GM19193 (cell line): ENCODE results near the gene DMAP1.

Experiments used
- POLR2A ChIP-seq: IDR thresholded peaks from 4 replicates; pipeline ENCODE4 v1.6.1; 2011; ENCODE audit not compliant: insufficient read depth, insufficient read length; ENCODE audit errors: extremely low read depth

Gene DMAP1

GRCh38 chr1:44213222-44214112 lies at the start of gene DMAP1:
TSS of gene DMAP1 (plus strand) at chr1:44213471. CDS start at chr1:44213754, 283 bp downstream.
- peak; percentile 67 for TF ChIP-seq POLR2A

GRCh38 chr1:44168520-44169098 lies 44.7 kb upstream of the DMAP1 start:
- TF ChIP-seq POLR2A: no peak

- TF ChIP-seq POLR2A: no peak
These were observed 42.9 kb upstream of the DMAP1 start for GRCh38 chr1:44170281-44170823.

- no peak for TF ChIP-seq POLR2A
These were observed 38.6 kb upstream of the DMAP1 start for GRCh38 chr1:44174630-44175029.

DNA sequence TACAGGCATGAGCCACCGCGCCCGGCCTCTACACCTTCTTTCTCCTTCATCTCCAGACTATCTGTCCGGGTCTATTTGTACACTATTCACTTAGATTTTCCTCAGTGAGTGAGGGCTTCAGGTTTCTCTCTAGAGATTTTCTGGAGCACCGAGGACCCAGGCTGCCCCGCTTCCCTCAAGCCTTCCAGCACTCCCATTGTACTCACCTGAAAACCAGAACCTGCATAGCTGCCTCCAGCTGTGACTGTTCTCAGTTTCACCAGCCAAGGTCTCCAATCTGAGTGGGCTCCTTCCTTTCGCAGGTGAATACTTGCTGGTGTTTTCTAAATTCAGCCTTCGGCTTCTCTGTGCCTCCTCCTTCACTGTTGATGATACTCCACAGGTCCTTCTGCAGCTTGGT lies 12.9 kb upstream of the DMAP1 start:
- TF ChIP-seq POLR2A: no peak

- TF ChIP-seq POLR2A: no peak
These were observed 5.0 kb upstream of the DMAP1 start for GRCh38 chr1:44208226-44208625.

GRCh38 chr1:44210595-44210994 lies 2.7 kb upstream of the DMAP1 start:
- TF ChIP-seq POLR2A: no peak

GRCh38 chr1:44212355-44213221 lies 683 bp upstream of the DMAP1 start:
- no peak for TF ChIP-seq POLR2A

DNA sequence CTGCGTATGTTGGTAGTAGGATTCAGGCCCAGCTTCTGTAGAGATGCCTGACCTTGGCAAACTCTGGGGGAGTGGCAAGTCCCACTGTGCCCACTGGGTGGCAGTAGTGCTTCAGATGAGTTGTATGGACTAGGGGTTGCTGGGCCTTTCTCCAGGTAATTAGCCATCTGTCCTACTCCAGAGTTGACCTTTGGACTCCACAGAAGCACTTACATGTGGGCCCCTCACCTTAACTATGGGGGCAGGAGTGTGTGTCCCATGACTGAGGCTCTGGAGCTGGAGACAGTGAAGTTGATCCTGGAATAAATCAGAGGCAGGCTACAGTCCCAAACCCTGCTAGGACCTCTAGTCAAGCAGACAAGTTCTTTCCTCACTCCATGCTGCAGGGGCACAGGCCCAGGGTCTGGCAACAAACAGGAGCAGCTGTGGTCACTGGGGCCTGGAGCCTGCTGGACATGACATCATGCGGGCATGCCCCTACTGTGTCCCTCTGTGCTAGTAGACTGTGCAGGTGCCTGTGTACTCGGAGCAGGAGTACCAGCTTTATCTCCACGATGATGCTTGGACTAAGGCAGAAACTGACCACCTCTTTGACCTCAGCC lies 4.6 kb downstream of the DMAP1 start:
- no peak for TF ChIP-seq POLR2A

DNA sequence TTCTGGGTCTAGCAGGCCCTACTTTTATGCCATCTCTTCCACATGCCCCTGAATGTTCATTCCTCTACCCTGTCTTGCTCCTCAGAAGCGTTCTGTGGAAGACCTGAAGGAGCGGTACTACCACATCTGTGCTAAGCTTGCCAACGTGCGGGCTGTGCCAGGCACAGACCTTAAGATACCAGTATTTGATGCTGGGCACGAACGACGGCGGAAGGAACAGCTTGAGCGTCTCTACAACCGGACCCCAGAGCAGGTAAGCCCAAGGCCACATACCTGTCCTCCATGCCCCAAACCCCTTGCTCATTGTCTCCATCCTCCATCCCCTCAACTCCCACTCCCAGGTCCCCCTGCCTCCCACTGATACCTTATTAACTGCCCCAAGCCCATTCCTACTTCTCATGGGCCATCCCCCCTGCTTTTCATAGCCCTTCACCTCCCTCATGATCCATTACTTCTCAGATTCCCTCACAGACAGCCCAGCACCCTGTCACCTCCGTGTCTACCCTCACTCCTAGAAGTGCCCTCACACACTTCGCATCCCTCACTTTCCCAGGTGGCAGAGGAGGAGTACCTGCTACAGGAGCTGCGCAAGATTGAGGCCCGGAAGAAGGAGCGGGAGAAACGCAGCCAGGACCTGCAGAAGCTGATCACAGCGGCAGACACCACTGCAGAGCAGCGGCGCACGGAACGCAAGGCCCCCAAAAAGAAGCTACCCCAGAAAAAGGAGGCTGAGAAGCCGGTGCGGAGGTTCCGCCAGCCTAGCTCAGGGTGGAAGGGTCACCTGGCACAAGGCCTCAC lies 5.4 kb downstream of the DMAP1 start:
- no peak for TF ChIP-seq POLR2A

DNA sequence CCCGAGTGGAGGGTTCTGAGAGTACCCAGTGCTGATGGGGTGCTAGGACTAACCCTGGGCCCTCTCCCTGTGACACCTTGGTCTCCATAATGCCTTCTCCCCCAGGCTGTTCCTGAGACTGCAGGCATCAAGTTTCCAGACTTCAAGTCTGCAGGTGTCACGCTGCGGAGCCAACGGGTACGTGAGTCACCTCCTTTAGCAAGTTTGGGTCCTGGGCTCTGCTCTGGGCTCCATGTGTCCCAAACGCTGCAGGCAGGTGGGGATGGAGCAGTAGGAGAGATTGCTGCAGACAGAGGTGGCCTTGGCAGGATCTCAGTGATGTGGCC lies 6.0 kb downstream of the DMAP1 start:
- TF ChIP-seq POLR2A: no peak

- no peak for TF ChIP-seq POLR2A
These were observed 6.9 kb downstream of the DMAP1 start for GRCh38 chr1:44220001-44220751.

DNA sequence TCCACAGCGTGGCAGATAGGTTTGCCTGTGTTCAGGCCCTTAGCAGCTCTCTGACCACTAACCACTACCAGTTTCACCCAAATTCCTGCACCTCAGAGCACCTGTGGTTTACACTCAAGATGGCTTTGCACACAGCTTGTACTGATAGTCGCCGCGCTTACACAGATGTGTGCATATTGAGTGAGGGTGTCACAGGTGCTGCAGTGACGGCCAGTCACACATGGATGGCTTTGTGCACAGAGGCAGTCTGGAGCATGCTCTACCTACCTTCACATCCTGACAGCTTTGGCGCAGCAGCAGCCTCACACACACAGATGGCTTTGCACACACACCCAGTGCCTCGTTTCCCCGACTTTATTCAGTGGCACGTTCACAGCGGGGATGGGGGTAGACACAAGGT lies 7.5 kb downstream of the DMAP1 start:
- no peak for TF ChIP-seq POLR2A
